HG03108 (cell line): ENCODE results near the gene CACNB4.

Source experiments
- ATAC-seq: cut with Tn5 transposase; IDR thresholded peaks from one replicate; pipeline ENCODE4 v1.9.1; 2021; ENCODE audit warnings: moderate library complexity; ENCODE audit not compliant: unreplicated experiment

CACNB4 gene

GRCh38 chr2:152089238-152089637 lies 9.6 kb downstream of the CACNB4 start:
- no peak for ATAC-seq

GRCh38 chr2:152088006-152088405 lies 10.8 kb downstream of the CACNB4 start:
- no peak for ATAC-seq

GRCh38 chr2:152086231-152086630 lies 12.6 kb downstream of the CACNB4 start:
- ATAC-seq, result no peak

- ATAC-seq, result no peak
Observed at GRCh38 chr2:152084076-152084475, 14.8 kb downstream of the CACNB4 start.

GRCh38 chr2:152083202-152083875 lies 15.5 kb downstream of the CACNB4 start:
- no peak for ATAC-seq

- ATAC-seq, result no peak
Observed at GRCh38 chr2:152078662-152079061, 20.2 kb downstream of the CACNB4 start.

GRCh38 chr2:152078023-152078422 lies 20.8 kb downstream of the CACNB4 start:
- ATAC-seq, result no peak

- ATAC-seq, result no peak
Observed at GRCh38 chr2:152075461-152076050, 23.3 kb downstream of the CACNB4 start.

- ATAC-seq, result no peak
Observed at GRCh38 chr2:152072011-152072410, 26.8 kb downstream of the CACNB4 start.

- ATAC-seq, result no peak
Observed at GRCh38 chr2:152071518-152071917, 27.3 kb downstream of the CACNB4 start.

GRCh38 chr2:152071092-152071491 lies 27.8 kb downstream of the CACNB4 start:
- peak; percentile 71 for ATAC-seq

- no peak for ATAC-seq
Observed at GRCh38 chr2:152068226-152068625, 30.6 kb downstream of the CACNB4 start.

GRCh38 chr2:152067823-152068222 lies 31.0 kb downstream of the CACNB4 start:
- ATAC-seq, result no peak

GRCh38 chr2:152065945-152066344 lies 32.9 kb downstream of the CACNB4 start:
- no peak for ATAC-seq

- no peak for ATAC-seq
Observed at GRCh38 chr2:152064001-152064400, 34.8 kb downstream of the CACNB4 start.

- no peak for ATAC-seq
Observed at GRCh38 chr2:152063325-152063924, 35.4 kb downstream of the CACNB4 start.

GRCh38 chr2:152062125-152063091 lies 36.4 kb downstream of the CACNB4 start:
- ATAC-seq, result peak; percentile 70

GRCh38 chr2:152061383-152061782 lies 37.5 kb downstream of the CACNB4 start:
- ATAC-seq, result no peak

GRCh38 chr2:152058655-152059054 lies 40.2 kb downstream of the CACNB4 start:
- ATAC-seq, result no peak

- no peak for ATAC-seq
Observed at GRCh38 chr2:152056418-152056817, 42.4 kb downstream of the CACNB4 start.
